Calu3 (cell line): ENCODE data around the gene TMEM134. TPM values are rescaled to one million over a fixed set of nuclear protein-coding genes. Genes with fewer than 3 reads are reported as not detected.

Experiments
- BruUV-seq: library from RNA; stranded (reverse); fragments of 400-500 nt; replicated peaks from 2 replicates; lab custom pipeline; 2021; lab: Mats Ljungman, UMichigan
- CTCF ChIA-PET: fragments of 300-600 bp; sonication (Branson Sonifier 250); formaldehyde crosslinking; loops from one replicate; lab custom pipeline; 2022; ENCODE audit warnings: antibody characterized with exemption; lab: Charles Lee
- DNase-seq: peaks from one replicate; pipeline ENCODE4 v3.0.0; 2022
- H3K27ac Mint-ChIP-seq: one replicate; pipeline ENCODE4 v1.8.0; 2022; ENCODE audit warnings: mixed read lengths; ENCODE audit not compliant: unreplicated experiment
- H3K27me3 Mint-ChIP-seq: one replicate; pipeline ENCODE4 v1.8.0; 2022; ENCODE audit warnings: mixed read lengths; ENCODE audit not compliant: unreplicated experiment
- H3K36me3 Mint-ChIP-seq: one replicate; pipeline ENCODE4 v1.8.0; 2022; ENCODE audit warnings: mild to moderate bottlenecking, moderate library complexity, mixed read lengths; ENCODE audit not compliant: insufficient read depth, unreplicated experiment
- H3K4me1 Mint-ChIP-seq: one replicate; pipeline ENCODE4 v1.8.0; 2022; ENCODE audit warnings: mild to moderate bottlenecking, low read depth, mixed read lengths; ENCODE audit not compliant: unreplicated experiment
- H3K4me3 Mint-ChIP-seq: one replicate; pipeline ENCODE4 v1.8.0; 2022; ENCODE audit warnings: mild to moderate bottlenecking, low read depth, moderate library complexity, mixed read lengths; ENCODE audit not compliant: unreplicated experiment
- H3K9me3 Mint-ChIP-seq: one replicate; pipeline ENCODE4 v1.8.0; 2022; ENCODE audit warnings: low read depth, mixed read lengths; ENCODE audit not compliant: unreplicated experiment
- CTCF ChIP-seq: fragments of 200-600 bp; IDR thresholded peaks from one replicate; pipeline ENCODE4 v1.8.0; 2022; ENCODE audit warnings: antibody characterized with exemption; ENCODE audit not compliant: unreplicated experiment
- intact Hi-C: fragments of 100-400 bp; cut with micrococcal nuclease; formaldehyde crosslinking; loops from one replicate; pipeline ENCODE4 v1.10.0; 2022; ENCODE audit not compliant: unreplicated experiment
- total RNA-seq: library from RNA; stranded (reverse); gene quantifications from 2 replicates; pipeline ENCODE4 v1.2.3, GENCODE V29; 2022

TMEM134 gene
- total RNA-seq, 1 experiment from 2014 or later, result 31.9 TPM

- BruUV-seq, result no TSS peak
- H3K27me3 Mint-ChIP-seq, result no peaks in the 10 kb centered on the region
- H3K4me3 Mint-ChIP-seq, result peak overlapping the region; percentile 94
- TF ChIP-seq CTCF, result no peak
- peaks cover 66% of the 10 kb centered on the region for H3K36me3 Mint-ChIP-seq
- H3K27ac Mint-ChIP-seq, result peak overlapping the region; percentile 91
- no peaks in the 10 kb centered on the region for H3K9me3 Mint-ChIP-seq
- peaks cover 35% of the 10 kb centered on the region for H3K4me1 Mint-ChIP-seq
- CTCF ChIA-PET, result interaction anchor here (0.7 to 1.0 kb wide), 2 partner anchors 13 to 14 kb away, joined by 6 to 8 read pairs; partner anchors contain the start of gene GPR152
- intact Hi-C loops, result no loop called here
- DNase-seq, result peak; percentile 95
These were observed 4.5 kb downstream of the TMEM134 start for GRCh38 chr11:67464411-67465188.

DNA sequence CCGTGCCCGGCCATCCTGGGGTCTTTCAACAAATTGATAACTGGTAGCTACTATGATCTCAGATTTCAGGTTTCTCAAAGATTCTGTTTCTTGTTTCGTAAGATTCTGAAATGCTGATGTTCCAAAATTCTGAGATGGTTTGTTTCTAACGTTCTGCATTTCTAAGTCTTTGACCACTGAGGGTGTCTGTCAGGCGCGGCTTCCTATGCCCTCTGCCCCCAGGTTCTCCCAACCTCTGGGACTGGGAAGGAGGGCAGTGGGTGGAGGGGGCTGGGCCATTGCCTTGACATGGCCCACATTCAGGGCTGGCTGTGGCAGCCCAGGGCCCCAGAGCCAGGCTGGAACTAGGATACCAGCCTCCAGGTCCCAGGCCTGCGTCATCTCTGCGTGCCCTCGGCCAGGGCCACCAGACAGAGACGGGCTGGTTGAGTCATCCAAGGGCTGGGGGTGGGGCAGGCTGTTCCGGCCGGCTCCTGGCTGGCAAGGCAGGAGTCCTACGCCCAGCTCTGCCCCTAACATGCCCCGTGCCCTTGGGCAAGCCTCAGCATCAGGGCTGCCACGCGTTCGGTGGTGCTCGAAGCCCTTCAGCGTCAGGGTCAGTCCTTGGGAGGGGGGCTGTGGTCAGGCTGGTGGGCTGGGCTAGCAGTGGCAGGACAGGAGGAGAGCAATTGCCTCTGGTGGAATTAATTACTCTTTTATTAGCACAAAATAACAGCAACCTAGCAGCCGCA lies 5.2 kb downstream of the TMEM134 start:
- no peaks in the 10 kb centered on the region for H3K27me3 Mint-ChIP-seq
- H3K36me3 Mint-ChIP-seq, result peaks cover 59% of the 10 kb centered on the region
- H3K27ac Mint-ChIP-seq, result peak overlapping the region; percentile 91
- BruUV-seq, result no TSS peak
- no peak for TF ChIP-seq CTCF
- peak overlapping the region; percentile 94 for H3K4me3 Mint-ChIP-seq
- CTCF ChIA-PET, result no interaction called here
- peak; percentile 89 for DNase-seq
- no peaks in the 10 kb centered on the region for H3K9me3 Mint-ChIP-seq
- peaks cover 35% of the 10 kb centered on the region for H3K4me1 Mint-ChIP-seq
- intact Hi-C loops, result no loop called here

DNA sequence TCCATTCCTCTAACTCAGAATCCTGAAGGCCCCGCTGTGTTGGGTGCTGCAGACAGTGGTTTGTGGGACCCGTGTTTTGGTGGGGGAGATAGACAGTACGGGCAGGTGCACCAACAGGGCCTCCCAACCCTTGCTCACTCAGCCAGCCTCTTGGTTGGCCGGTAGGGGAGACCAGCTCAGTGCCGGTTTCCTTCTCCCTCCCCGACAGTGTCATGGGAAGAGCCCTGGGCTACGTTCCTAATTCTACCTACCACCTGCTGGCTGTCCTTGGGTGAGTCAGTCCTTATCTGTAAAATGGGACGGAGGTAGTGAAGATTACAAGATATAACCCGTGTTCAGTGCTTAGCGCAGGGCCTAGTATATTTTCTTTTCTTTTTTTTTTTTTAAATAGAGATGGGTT lies 5.9 kb downstream of the TMEM134 start:
- BruUV-seq, result no TSS peak
- Mint-ChIP-seq H3K4me3 (no peak overlapping the region), H3K4me1 (peaks cover 32% of the 10 kb centered on the region), H3K9me3 (no peaks in the 10 kb centered on the region), H3K27me3 (no peaks in the 10 kb centered on the region), H3K36me3 (peaks cover 53% of the 10 kb centered on the region), H3K27ac (no peak overlapping the region)
- no peak for DNase-seq
- no peak for TF ChIP-seq CTCF
- CTCF ChIA-PET, result no interaction called here
- intact Hi-C loops, result no loop called here

GRCh38 chr11:67458266-67458665 lies 10.8 kb downstream of the TMEM134 start:
- Mint-ChIP-seq H3K9me3 (no peaks in the 10 kb centered on the region), H3K27me3 (no peaks in the 10 kb centered on the region), H3K36me3 (peaks cover 22% of the 10 kb centered on the region), H3K27ac (no peak overlapping the region), H3K4me1 (no peaks in the 10 kb centered on the region), H3K4me3 (no peak overlapping the region)
- no TSS peak for BruUV-seq
- CTCF ChIA-PET, result no interaction called here
- intact Hi-C loops, result no loop called here
- no peak for TF ChIP-seq CTCF
- DNase-seq, result no peak
